ENCODE data around the gene INPPL1. TPM values are rescaled to one million over a fixed set of nuclear protein-coding genes. Genes with fewer than 3 reads are reported as not detected.

INPPL1 gene
- total and polyA plus RNA-seq, 2 donors (not counting 1 experiment from before 2014, with no cell fraction given) = 205 to 208 TPM

DNA sequence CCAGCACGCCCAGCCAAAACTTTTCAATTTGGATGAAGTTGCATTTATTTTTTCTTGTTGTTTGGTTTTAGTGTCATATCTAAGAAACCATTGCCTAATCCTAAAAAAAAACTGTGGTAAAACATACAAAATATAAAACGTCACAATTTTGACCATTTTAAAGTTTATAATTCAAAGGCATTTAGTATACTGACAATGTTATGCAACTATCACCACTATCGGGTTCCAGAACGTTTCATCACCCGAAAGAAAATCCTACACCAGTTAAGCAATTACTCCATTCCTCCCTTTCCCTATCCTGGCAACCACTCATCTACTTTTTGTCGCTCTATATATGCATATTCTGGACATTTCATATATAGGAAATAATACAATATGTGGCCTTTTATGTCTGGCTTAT, 49.9 kb downstream of the INPPL1 start:
- Histone ChIP-seq H3K79me2 (ENCODE audit: control insufficient read depth, insufficient read depth, low read length) (no peaks in the 10 kb centered on the region), H4K20me1 (ENCODE audit: control insufficient read depth, insufficient read depth, low read length, poor library complexity, severe bottlenecking) (no peaks in the 10 kb centered on the region), H2AFZ (ENCODE audit: insufficient read depth, low read depth, low read length, poor library complexity, severe bottlenecking) (no peak overlapping the region), H3K36me3 (replicated peaks in 1 of 2; ENCODE audit: control extremely low read depth in 1 of 2, control insufficient read depth in 1 of 2, extremely low read depth in 1 of 2, insufficient read depth in 2 of 2, low read length in 1 of 2) (no peaks in the 10 kb centered on the region), H3K27me3 (replicated peaks in 1 of 4; ENCODE audit: control extremely low read depth in 1 of 4, control insufficient read depth in 3 of 4, insufficient read depth in 4 of 4, low read length in 3 of 4) (no peaks in the 10 kb centered on the region), H3K9me3 (ENCODE audit: control extremely low read depth in 1 of 3, control insufficient read depth in 2 of 3, insufficient read depth in 1 of 3, low read length in 2 of 3) (no peaks in the 10 kb centered on the region), H3K4me1 (ENCODE audit: control insufficient read depth in 2 of 2, insufficient read depth in 2 of 2, low read length in 2 of 2) (no peaks in the 10 kb centered on the region), H3K4me3 (ENCODE audit: control extremely low read depth in 1 of 5, extremely low read depth in 1 of 5, insufficient read depth in 1 of 5, low read depth in 2 of 5, low read length in 4 of 5) (no peak overlapping the region), H3K4me2 (replicated peaks; ENCODE audit: low read depth, low read length, poor library complexity, severe bottlenecking) (no peak overlapping the region), H3K27ac (ENCODE audit: low read length in 2 of 2) (no peak overlapping the region), H3K9ac (ENCODE audit: low read length) (no peak overlapping the region)
- no peak for ATAC-seq (ENCODE audit: low read depth)
- TF ChIP-seq EZH2 (IDR thresholded peaks at IDR 0.05; ENCODE audit: borderline replicate concordance, insufficient read depth, low read depth, low read length, poor library complexity, severe bottlenecking) = no peak
- TF ChIP-seq, protein P1, sequence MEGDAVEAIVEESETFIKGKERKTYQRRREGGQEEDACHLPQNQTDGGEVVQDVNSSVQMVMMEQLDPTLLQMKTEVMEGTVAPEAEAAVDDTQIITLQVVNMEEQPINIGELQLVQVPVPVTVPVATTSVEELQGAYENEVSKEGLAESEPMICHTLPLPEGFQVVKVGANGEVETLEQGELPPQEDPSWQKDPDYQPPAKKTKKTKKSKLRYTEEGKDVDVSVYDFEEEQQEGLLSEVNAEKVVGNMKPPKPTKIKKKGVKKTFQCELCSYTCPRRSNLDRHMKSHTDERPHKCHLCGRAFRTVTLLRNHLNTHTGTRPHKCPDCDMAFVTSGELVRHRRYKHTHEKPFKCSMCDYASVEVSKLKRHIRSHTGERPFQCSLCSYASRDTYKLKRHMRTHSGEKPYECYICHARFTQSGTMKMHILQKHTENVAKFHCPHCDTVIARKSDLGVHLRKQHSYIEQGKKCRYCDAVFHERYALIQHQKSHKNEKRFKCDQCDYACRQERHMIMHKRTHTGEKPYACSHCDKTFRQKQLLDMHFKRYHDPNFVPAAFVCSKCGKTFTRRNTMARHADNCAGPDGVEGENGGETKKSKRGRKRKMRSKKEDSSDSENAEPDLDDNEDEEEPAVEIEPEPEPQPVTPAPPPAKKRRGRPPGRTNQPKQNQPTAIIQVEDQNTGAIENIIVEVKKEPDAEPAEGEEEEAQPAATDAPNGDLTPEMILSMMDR (IDR thresholded peaks at IDR 0.05) = no peak
- intact Hi-C loops (cut with micrococcal nuclease) = no loop called here
- ChIA-PET CTCF (no interaction called here), POLR2A (no interaction called here)
- H3K9me3 Mint-ChIP-seq (ENCODE audit: insufficient read depth) = no peaks in the 10 kb centered on the region
- H3K27ac Mint-ChIP-seq = no peak overlapping the region
- no peak for DNase-seq
- H3K4me3 Mint-ChIP-seq = no peak overlapping the region
- H3K27me3 Mint-ChIP-seq = peaks cover 19% of the 10 kb centered on the region
- no CpG with 5 or more reads among the region's 6 CpGs for WGBS (ENCODE audit: insufficient coverage)
- peaks cover 2% of the 10 kb centered on the region for H3K4me1 Mint-ChIP-seq

DNA sequence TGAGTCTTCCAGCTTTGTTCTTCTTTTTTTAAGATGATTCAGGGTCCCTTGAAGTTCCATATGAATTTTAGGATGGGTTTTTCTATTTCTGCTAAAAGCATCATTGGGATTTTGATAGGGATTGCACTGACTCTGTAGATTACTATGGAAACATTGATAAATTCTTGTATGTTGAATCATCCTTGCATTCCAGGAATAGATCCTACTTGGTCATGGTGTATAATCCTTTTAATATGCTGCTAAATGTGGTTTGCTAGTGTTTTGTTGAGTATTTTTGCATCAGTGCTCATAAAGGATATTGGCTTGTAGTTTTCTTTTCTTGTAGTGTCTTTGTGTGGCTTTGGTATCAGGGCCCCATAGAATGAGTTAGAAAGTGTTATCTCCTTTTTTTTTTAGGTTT, 54.3 kb downstream of the INPPL1 start:
- H4K20me1 ChIP-seq (ENCODE audit: control insufficient read depth, insufficient read depth, low read length, poor library complexity, severe bottlenecking) = no peaks in the 10 kb centered on the region
- H3K27me3 Mint-ChIP-seq = peaks cover 23% of the 10 kb centered on the region
- no peaks in the 10 kb centered on the region for H3K9me3 ChIP-seq (ENCODE audit: control extremely low read depth in 1 of 3, control insufficient read depth in 2 of 3, insufficient read depth in 1 of 3, low read length in 2 of 3)
- peaks cover 0 to 6% (median 3%) of the 10 kb centered on the region in 4 experiments for H3K27me3 ChIP-seq (replicated peaks in 1 of 4; ENCODE audit: control extremely low read depth in 1 of 4, control insufficient read depth in 3 of 4, insufficient read depth in 4 of 4, low read length in 3 of 4)
- no peak overlapping the region for H3K27ac ChIP-seq (ENCODE audit: low read length in 2 of 2)
- ChIA-PET CTCF (interaction anchor here (0.7 kb wide), 1 partner anchor 14 kb away, joined by 3 read pairs; no protein-coding TSS in a partner anchor), POLR2A (no interaction called here)
- no peak overlapping the region for H3K4me3 Mint-ChIP-seq
- H3K27ac Mint-ChIP-seq = no peak overlapping the region
- DNase-seq = no peak
- H3K4me3 ChIP-seq (ENCODE audit: control extremely low read depth in 1 of 5, extremely low read depth in 1 of 5, insufficient read depth in 1 of 5, low read depth in 2 of 5, low read length in 4 of 5) = no peak overlapping the region
- H3K4me1 Mint-ChIP-seq = no peaks in the 10 kb centered on the region
- intact Hi-C loops (cut with micrococcal nuclease) = no loop called here
- H3K4me2 ChIP-seq (replicated peaks; ENCODE audit: low read depth, low read length, poor library complexity, severe bottlenecking) = no peak overlapping the region
- no peak for ATAC-seq (ENCODE audit: low read depth)
- H2AFZ ChIP-seq (ENCODE audit: insufficient read depth, low read depth, low read length, poor library complexity, severe bottlenecking) = no peak overlapping the region
- TF ChIP-seq, protein P1 (IDR thresholded peaks at IDR 0.05) = no peak
- TF ChIP-seq EZH2 (IDR thresholded peaks at IDR 0.05; ENCODE audit: borderline replicate concordance, insufficient read depth, low read depth, low read length, poor library complexity, severe bottlenecking) = no peak
- H3K9me3 Mint-ChIP-seq (ENCODE audit: insufficient read depth) = no peaks in the 10 kb centered on the region
- no peak overlapping the region for H3K9ac ChIP-seq (ENCODE audit: low read length)
- no peaks in the 10 kb centered on the region for H3K36me3 ChIP-seq (replicated peaks in 1 of 2; ENCODE audit: control extremely low read depth in 1 of 2, control insufficient read depth in 1 of 2, extremely low read depth in 1 of 2, insufficient read depth in 2 of 2, low read length in 1 of 2)
- no peaks in the 10 kb centered on the region for H3K79me2 ChIP-seq (ENCODE audit: control insufficient read depth, insufficient read depth, low read length)
- no peaks in the 10 kb centered on the region for H3K4me1 ChIP-seq (ENCODE audit: control insufficient read depth in 2 of 2, insufficient read depth in 2 of 2, low read length in 2 of 2)
